ENCODE data around the gene SETD5.

SETD5 gene

GRCh38 chr3:9507586-9508578 is 110.5 kb downstream of the SETD5 start:
- FAIRE-seq = no peak

GRCh38 chr3:9508781-9509180 is 111.4 kb downstream of the SETD5 start:
- DNase-seq (ENCODE audit: insufficient read length, low spot score) (no peak), FAIRE-seq (no peak)

More at GRCh38 chr3:9507586-9508578, 110.5 kb downstream of the SETD5 start:
- no peak for DNase-seq (ENCODE audit: insufficient read length, low spot score)

GRCh38 chr3:9512456-9513045 is 115.1 kb downstream of the SETD5 start:
- no peak for FAIRE-seq

GRCh38 chr3:9514306-9514705 is 116.9 kb downstream of the SETD5 start:
- FAIRE-seq (no peak), DNase-seq (ENCODE audit: insufficient read length, low spot score) (no peak)

More at GRCh38 chr3:9512456-9513045, 115.1 kb downstream of the SETD5 start:
- no peak for DNase-seq (ENCODE audit: insufficient read length, low spot score)

GRCh38 chr3:9514956-9515355 is 117.5 kb downstream of the SETD5 start:
- no peak for FAIRE-seq
- DNase-seq (ENCODE audit: insufficient read length, low spot score) = no peak

GRCh38 chr3:9525078-9525477 is 127.7 kb downstream of the SETD5 start:
- FAIRE-seq = no peak
- DNase-seq (ENCODE audit: insufficient read length, low spot score) = no peak

Data from GM19239 (cell line).